RWPE1 (cell line): ENCODE data around the gene HOXB6.

Experiments
- CTCF ChIA-PET: fragments of 350-600 bp; sonication (Branson Sonifier 250); formaldehyde crosslinking; extraction: SDS; loops from one replicate; lab custom pipeline; 2021; lab: Yijun Ruan, JAX
- POLR2A ChIA-PET: fragments of 400-600 bp; formaldehyde crosslinking; extraction: SDS; loops from one replicate; lab custom pipeline; 2020; ENCODE audit warnings: antibody characterized with exemption; ENCODE audit not compliant: low non-redundant PET; lab: Yijun Ruan, JAX
- DNase-seq: peaks from one replicate; pipeline ENCODE4 v3.0.0; 2012; ENCODE audit warnings: low spot score
- H3K27ac ChIP-seq: fragments of 450-650 bp; 2 replicates; pipeline ENCODE4 v1.5.1; 2017
- TF ChIP-seq, protein P1 (sequence below): fragments of 450-650 bp; conservative IDR thresholded peaks from 2 replicates; pipeline ENCODE4 v1.5.1; 2017; ENCODE audit warnings: low read depth, mild to moderate bottlenecking

The HOXB6 gene

DNA sequence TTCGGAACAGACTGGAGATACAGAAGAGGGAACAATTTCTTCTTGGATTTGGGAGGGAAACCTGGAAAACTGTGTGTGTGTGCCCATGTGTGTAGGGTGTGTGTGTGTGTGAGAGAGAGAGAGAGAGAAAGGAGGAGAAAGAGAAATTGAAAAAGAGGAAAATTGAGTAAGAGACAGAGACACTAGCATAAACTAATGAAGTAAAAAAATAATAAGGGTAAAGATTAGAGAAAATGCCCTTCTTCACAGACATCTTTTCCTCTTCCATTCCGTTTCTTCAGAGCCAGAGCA is 46.0 kb downstream of the HOXB6 start:
- DNase-seq: no peak
- TF ChIP-seq, protein P1, sequence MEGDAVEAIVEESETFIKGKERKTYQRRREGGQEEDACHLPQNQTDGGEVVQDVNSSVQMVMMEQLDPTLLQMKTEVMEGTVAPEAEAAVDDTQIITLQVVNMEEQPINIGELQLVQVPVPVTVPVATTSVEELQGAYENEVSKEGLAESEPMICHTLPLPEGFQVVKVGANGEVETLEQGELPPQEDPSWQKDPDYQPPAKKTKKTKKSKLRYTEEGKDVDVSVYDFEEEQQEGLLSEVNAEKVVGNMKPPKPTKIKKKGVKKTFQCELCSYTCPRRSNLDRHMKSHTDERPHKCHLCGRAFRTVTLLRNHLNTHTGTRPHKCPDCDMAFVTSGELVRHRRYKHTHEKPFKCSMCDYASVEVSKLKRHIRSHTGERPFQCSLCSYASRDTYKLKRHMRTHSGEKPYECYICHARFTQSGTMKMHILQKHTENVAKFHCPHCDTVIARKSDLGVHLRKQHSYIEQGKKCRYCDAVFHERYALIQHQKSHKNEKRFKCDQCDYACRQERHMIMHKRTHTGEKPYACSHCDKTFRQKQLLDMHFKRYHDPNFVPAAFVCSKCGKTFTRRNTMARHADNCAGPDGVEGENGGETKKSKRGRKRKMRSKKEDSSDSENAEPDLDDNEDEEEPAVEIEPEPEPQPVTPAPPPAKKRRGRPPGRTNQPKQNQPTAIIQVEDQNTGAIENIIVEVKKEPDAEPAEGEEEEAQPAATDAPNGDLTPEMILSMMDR: no peak
- no peak overlapping the region for H3K27ac ChIP-seq
- ChIA-PET CTCF (no interaction called here), POLR2A (no interaction called here)

DNA sequence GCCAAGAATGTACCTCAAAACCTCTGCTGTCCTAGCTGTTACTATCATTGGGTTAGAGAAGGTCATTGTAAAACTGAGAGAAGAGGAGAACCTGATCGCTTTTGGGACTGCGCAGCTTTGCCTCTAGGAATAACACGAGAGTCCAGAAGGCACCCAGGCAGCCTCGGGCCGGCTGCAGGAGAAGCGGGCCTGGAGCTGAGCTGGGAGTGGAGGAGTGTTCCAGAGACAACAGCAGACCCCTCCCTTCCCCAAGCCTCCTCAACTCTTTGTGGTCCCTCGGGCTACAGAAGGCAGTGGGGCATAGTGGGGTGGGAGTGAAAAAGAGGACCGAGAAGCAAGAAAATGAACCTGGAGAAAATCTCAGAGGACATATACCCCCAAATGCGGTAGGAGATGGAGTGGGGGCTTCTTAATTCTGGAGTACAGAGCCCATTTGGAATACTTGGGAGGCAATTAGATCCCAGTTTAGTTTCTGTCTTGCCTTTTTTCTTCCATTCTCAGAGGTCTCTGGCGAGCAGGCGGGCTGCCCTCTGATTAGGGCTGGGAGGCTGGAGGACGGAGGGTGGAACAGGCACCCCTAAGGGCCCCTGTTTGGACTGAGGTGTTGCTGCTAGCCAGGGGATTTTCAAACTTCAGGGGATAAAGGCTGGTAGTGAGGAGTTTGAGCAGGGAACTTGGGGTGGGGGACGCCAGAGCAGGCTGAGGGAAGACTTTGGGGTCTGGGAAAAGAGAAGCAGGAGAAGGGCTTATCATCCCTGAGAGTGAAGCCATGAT is 46.5 kb downstream of the HOXB6 start:
- ChIA-PET POLR2A (no interaction called here), CTCF (interaction anchor here (0.7 kb wide), 1 partner anchor 24 kb away, joined by 4 read pairs; no protein-coding TSS in a partner anchor)
- DNase-seq: no peak
- peak overlapping the region; percentile 80 for H3K27ac ChIP-seq
- TF ChIP-seq, protein P1: no peak

DNA sequence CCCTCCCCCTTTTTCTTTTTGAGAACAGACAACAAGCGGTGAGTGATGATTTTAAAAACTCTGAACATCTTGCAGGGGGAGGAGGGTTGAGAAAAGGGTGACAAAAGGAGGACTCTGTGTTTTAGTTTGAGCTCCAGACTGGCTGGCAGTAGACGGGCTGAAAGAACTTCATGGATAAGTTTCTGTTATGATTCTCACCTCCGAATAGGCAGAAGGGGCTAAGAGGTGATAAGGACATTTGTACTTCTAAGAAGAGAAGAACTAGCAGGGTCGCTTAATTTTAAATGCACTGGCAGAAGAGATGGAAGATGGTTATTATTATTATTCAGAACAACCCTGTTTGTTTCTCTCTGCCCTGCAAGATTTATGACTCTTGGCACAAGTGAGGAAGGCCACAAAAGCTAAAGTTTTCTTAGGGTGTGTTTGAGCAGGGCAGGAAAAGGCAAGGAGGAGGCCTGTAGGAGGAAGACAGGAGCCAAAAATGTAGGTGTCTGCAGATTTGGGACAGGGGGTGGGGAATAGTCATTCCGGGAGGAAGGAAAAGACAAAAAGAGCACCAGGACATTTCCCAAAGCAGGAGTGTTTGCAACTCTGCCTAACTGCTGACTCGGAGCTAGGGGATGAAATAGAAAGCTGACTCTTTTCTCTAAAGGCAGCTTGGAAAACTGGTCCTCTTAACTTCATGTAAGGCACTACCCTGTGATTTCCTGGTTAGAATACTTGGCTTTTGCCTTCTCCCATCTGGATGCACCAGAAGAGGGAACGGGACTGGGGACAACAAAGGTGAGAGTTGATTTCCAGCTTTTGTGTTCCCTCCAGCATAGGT is 48.0 kb downstream of the HOXB6 start:
- TF ChIP-seq, protein P1: no peak
- H3K27ac ChIP-seq: peak overlapping the region; percentile 80
- DNase-seq: no peak
- POLR2A ChIA-PET: no interaction called here
- CTCF ChIA-PET: interaction anchor here (0.9 kb wide), 1 partner anchor 62 kb away, joined by 4 read pairs; no protein-coding TSS in a partner anchor

DNA sequence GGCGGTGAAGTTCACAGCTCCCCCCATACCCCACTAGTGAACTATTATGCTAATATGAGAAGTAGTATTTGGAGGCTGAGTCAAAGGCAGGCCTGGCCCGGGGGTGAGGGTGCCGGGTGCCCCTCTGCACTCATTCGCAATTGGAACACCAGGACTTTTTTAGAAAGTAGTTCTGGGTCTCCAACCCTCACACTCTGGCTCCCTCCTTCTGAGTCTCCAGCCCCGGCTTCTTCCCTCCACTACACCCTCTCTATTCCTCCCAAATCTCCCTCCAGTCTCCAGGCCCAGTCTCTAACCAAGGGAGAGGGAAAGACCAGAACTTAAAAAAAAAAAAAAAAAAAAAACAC is 48.6 kb downstream of the HOXB6 start:
- CTCF ChIA-PET: interaction anchor here (0.6 to 0.9 kb wide), 3 partner anchors 55 to 544 kb away, joined by 3 to 4 read pairs (median 4); no protein-coding TSS in a partner anchor
- POLR2A ChIA-PET: no interaction called here
- DNase-seq: no peak
- TF ChIP-seq, protein P1: no peak
- H3K27ac ChIP-seq: peak overlapping the region; percentile 70

- CTCF ChIA-PET: interaction anchor here (0.5 to 0.7 kb wide), 3 partner anchors 25 to 543 kb away, joined by 3 to 4 read pairs (median 3); no protein-coding TSS in a partner anchor
- H3K27ac ChIP-seq: peak overlapping the region; percentile 70
- POLR2A ChIA-PET: no interaction called here
- peak; percentile 54 for DNase-seq
- TF ChIP-seq, protein P1: no peak
Measured at GRCh38 chr17:48555258-48556228, 49.2 kb downstream of the HOXB6 start.
